ENCODE data around the gene CAAP1.
"Not testable (repeated sequence)": the region's sequence is repeated elsewhere in the genome, so short reads cannot be mapped to it uniquely, and the experiment has no call there.

CAAP1 gene

GRCh38 chr9:26833792-26834191 is 58.8 kb downstream of the CAAP1 start:
- H3K36me3 ChIP-seq = peaks cover 0 to 4% (median 0%) of the 10 kb centered on the region in 3 donors
- no peaks in the 10 kb centered on the region for H3K4me1 ChIP-seq
- TF ChIP-seq CTCF (IDR thresholded peaks at IDR 0.05) = no peak
- no peak for DNase-seq
- intact Hi-C loops (cut with DNase I; ENCODE audit: low total_unique reads) = no loop called here
- no peak overlapping the region for H3K4me3 ChIP-seq
- H3K27me3 ChIP-seq = no peaks in the 10 kb centered on the region
- no peak overlapping the region for H3K27ac ChIP-seq
- H3K9me3 ChIP-seq = no peaks in the 10 kb centered on the region

- H3K27me3 ChIP-seq; intact Hi-C loops (cut with DNase I; ENCODE audit: low total_unique reads); H3K36me3 ChIP-seq; DNase-seq; H3K27ac ChIP-seq; H3K4me1 ChIP-seq; H3K4me3 ChIP-seq; H3K9me3 ChIP-seq: not testable (repeated sequence)
Observed at GRCh38 chr9:26828391-26828955, 64.1 kb downstream of the CAAP1 start.

GRCh38 chr9:26814799-26815198 is 77.8 kb downstream of the CAAP1 start:
- Histone ChIP-seq H3K27me3 (no peaks in the 10 kb centered on the region), H3K4me1 (no peaks in the 10 kb centered on the region), H3K36me3 (no peaks in the 10 kb centered on the region), H3K27ac (no peak overlapping the region), H3K4me3 (no peak overlapping the region), H3K9me3 (no peaks in the 10 kb centered on the region)
- intact Hi-C loops (cut with DNase I; ENCODE audit: low total_unique reads) = no loop called here
- no peak for TF ChIP-seq CTCF (IDR thresholded peaks at IDR 0.05)
- DNase-seq = no peak

GRCh38 chr9:26813247-26813646 is 79.4 kb downstream of the CAAP1 start:
- Histone ChIP-seq H3K36me3 (no peaks in the 10 kb centered on the region), H3K27me3 (no peaks in the 10 kb centered on the region), H3K4me3 (no peak overlapping the region), H3K27ac (no peak overlapping the region), H3K9me3 (no peaks in the 10 kb centered on the region), H3K4me1 (no peaks in the 10 kb centered on the region)
- intact Hi-C loops (cut with DNase I; ENCODE audit: low total_unique reads) = no loop called here
- no peak for DNase-seq
- no peak for TF ChIP-seq CTCF (IDR thresholded peaks at IDR 0.05)

- no peaks in the 10 kb centered on the region for H3K9me3 ChIP-seq
- H3K36me3 ChIP-seq = no peaks in the 10 kb centered on the region
- H3K4me3 ChIP-seq = no peak overlapping the region
- intact Hi-C loops (cut with DNase I; ENCODE audit: low total_unique reads) = no loop called here
- no peak for DNase-seq
- no peak overlapping the region for H3K27ac ChIP-seq
- no peak for TF ChIP-seq CTCF (IDR thresholded peaks at IDR 0.05)
- H3K4me1 ChIP-seq = no peaks in the 10 kb centered on the region
- no peaks in the 10 kb centered on the region for H3K27me3 ChIP-seq
Observed at GRCh38 chr9:26812217-26812616, 80.4 kb downstream of the CAAP1 start.

- no peaks in the 10 kb centered on the region for H3K36me3 ChIP-seq
- H3K27me3 ChIP-seq = no peaks in the 10 kb centered on the region
- H3K4me3 ChIP-seq = no peak overlapping the region
- H3K4me1 ChIP-seq = no peaks in the 10 kb centered on the region
- H3K9me3 ChIP-seq = no peaks in the 10 kb centered on the region
- intact Hi-C loops (cut with DNase I; ENCODE audit: low total_unique reads) = no loop called here
- TF ChIP-seq CTCF (IDR thresholded peaks at IDR 0.05) = no peak
- H3K27ac ChIP-seq = no peak overlapping the region
- no peak for DNase-seq
Observed at GRCh38 chr9:26811106-26811505, 81.5 kb downstream of the CAAP1 start.

All from tibial artery (tissue), 4 donors.